K562 (cell line): ENCODE measurements around the gene LRMDA. TPM values are rescaled to one million over a fixed set of nuclear protein-coding genes. Genes with fewer than 3 reads are reported as not detected.

Experiments used
- ATAC-seq: fragments of 200-7000 bp; cut with Tn5 transposase; 3 replicates; pipeline ENCODE4 v1.9.1; 2020; ENCODE audit warnings: moderate library complexity
- BruUV-seq: library from RNA; stranded (reverse); fragments of 400-500 nt; replicated peaks from 2 replicates; lab custom pipeline; 2021; lab: Mats Ljungman, UMichigan
- CTCF ChIA-PET: fragments of 300-600 bp; formaldehyde crosslinking; extraction: SDS; loops from one replicate; lab custom pipeline; 2021; ENCODE audit warnings: low intra/inter-chr PET ratio; lab: Yijun Ruan, JAX
- POLR2A ChIA-PET: fragments of 300-600, 350-650 bp; sonication (Branson Sonifier 250); formaldehyde crosslinking; extraction: SDS; loops from one replicate; lab custom pipeline; 2021; ENCODE audit warnings: antibody characterized with exemption, inconsistent platforms; lab: Yijun Ruan, JAX
- DNase-seq, 4 experiments: peaks; one replicate each; pipeline versions ENCODE4 v3.0.0 to v3.0.0-alpha.2; 2011 to 2018; ENCODE audit warnings: low spot score in 3 of 4, mixed read lengths in 3 of 4; ENCODE audit errors: extremely low read depth in 1 of 4
- FAIRE-seq: peaks from 2 replicates; lab custom pipeline; 2011; peaks lifted over from hg19 to GRCh38; lab: Jason Lieb, UNC
- H2AFZ ChIP-seq: 2 replicates; pipeline ENCODE4 v1.6.0; 2011; ENCODE audit warnings: low read depth, low read length, control low read depth, inconsistent platforms
- H3K27ac ChIP-seq: fragments of 200-600 bp; 3 replicates; pipeline ENCODE4 v1.8.0; 2011; ENCODE audit warnings: low read depth, mild to moderate bottlenecking, control low read depth, inconsistent platforms, low read length, moderate library complexity, mixed read lengths; ENCODE audit errors: extremely low read depth
- H3K27me3 ChIP-seq, 2 experiments: fragments of 300-600 bp in 1 of 2; 2 replicates in 1 of 2; 3 replicates in 1 of 2; pipeline versions ENCODE4 v1.6.0 to v1.8.0; 2011; ENCODE audit warnings: inconsistent platforms in 2 of 2, low read length in 2 of 2, mild to moderate bottlenecking in 1 of 2, mixed read lengths in 1 of 2, moderate library complexity in 1 of 2; ENCODE audit not compliant: control insufficient read depth in 2 of 2, insufficient read depth in 2 of 2
- H3K36me3 ChIP-seq: fragments of 300-600 bp; 3 replicates; pipeline ENCODE4 v1.8.0; 2011; ENCODE audit warnings: mild to moderate bottlenecking, low read length, inconsistent platforms; ENCODE audit not compliant: control insufficient read depth, insufficient read depth
- H3K4me1 ChIP-seq, 2 experiments: fragments of 200-600 bp in 1 of 2; replicated peaks in 1 of 2; 2 replicates in 1 of 2; 3 replicates in 1 of 2; pipeline versions ENCODE4 v1.5.1 to v1.8.0; 2011; ENCODE audit warnings: inconsistent platforms in 2 of 2, low read length in 2 of 2, mild to moderate bottlenecking in 1 of 2, mixed read lengths in 1 of 2, moderate library complexity in 1 of 2; ENCODE audit not compliant: control insufficient read depth in 2 of 2, insufficient read depth in 2 of 2
- H3K4me2 ChIP-seq: 2 replicates; pipeline ENCODE4 v1.6.1; 2011; ENCODE audit warnings: low read length, control low read depth, inconsistent platforms, mixed read lengths; ENCODE audit not compliant: insufficient read depth
- H3K4me3 ChIP-seq: fragments of 200-600 bp; sonication (generic), shearing (Covaris generic); 2 replicates; pipeline ENCODE4 v1.5.1; 2016; ENCODE audit warnings: control low read depth, inconsistent platforms
- H3K79me2 ChIP-seq: fragments of 200-600 bp; 3 replicates; pipeline ENCODE4 v1.8.0; 2011; ENCODE audit warnings: low read length, inconsistent platforms; ENCODE audit not compliant: control insufficient read depth, insufficient read depth
- H3K9ac ChIP-seq, 2 experiments: 2 replicates each; pipeline versions ENCODE4 v1.6.0 to v1.6.1; 2011; ENCODE audit warnings: low read depth in 2 of 2, low read length in 2 of 2, control low read depth in 1 of 2, inconsistent platforms in 1 of 2, mild to moderate bottlenecking in 1 of 2, mixed read lengths in 1 of 2; ENCODE audit not compliant: insufficient read depth in 1 of 2
- H3K9me1 ChIP-seq: one replicate; pipeline ENCODE4 v1.6.0; 2011; ENCODE audit warnings: inconsistent platforms, mild to moderate bottlenecking, low read length, moderate library complexity; ENCODE audit not compliant: control insufficient read depth, insufficient read depth
- H3K9me3 ChIP-seq: replicated peaks from 2 replicates; pipeline ENCODE4 v1.5.1; 2011; ENCODE audit warnings: low read depth, low read length, inconsistent platforms; ENCODE audit not compliant: control insufficient read depth, insufficient read depth
- H4K20me1 ChIP-seq: replicated peaks from 2 replicates; pipeline ENCODE4 v1.6.1; 2011; ENCODE audit warnings: low read length, inconsistent platforms, mixed read lengths; ENCODE audit not compliant: control insufficient read depth, insufficient read depth
- ARHGAP35 ChIP-seq: fragments of 450-650 bp; IDR thresholded peaks from 2 replicates; pipeline ENCODE4 v1.6.1; 2018; ENCODE audit not compliant: partially characterized antibody
- BCLAF1 ChIP-seq, 2 experiments: fragments of 450-650 bp in 1 of 2; IDR thresholded peaks; 2 replicates each; pipeline ENCODE4 v1.6.1; 2011 to 2017; ENCODE audit warnings: low read depth in 2 of 2, antibody characterized with exemption in 1 of 2, borderline replicate concordance in 1 of 2, low read length in 1 of 2, mild to moderate bottlenecking in 1 of 2, mixed read lengths in 1 of 2; ENCODE audit not compliant: control insufficient read depth in 1 of 2
- CREB1 ChIP-seq, 2 experiments: sonication (generic) in 1 of 2; formaldehyde crosslinking in 1 of 2; IDR thresholded peaks; 2 replicates each; pipeline versions ENCODE4 v1.6.1 to v1.8.0; 2012 to 2022; ENCODE audit warnings: inconsistent platforms in 1 of 2, mild to moderate bottlenecking in 1 of 2, missing genetic modification reagents in 1 of 2, moderate library complexity in 1 of 2
- FUS ChIP-seq: fragments of 200-400 bp; formaldehyde crosslinking; optimal IDR thresholded peaks from 2 replicates; pipeline ENCODE3; 2017; ENCODE audit warnings: low read depth, low read length
- GABPB1 ChIP-seq: sonication (generic); formaldehyde crosslinking; IDR thresholded peaks from 2 replicates; pipeline ENCODE4 v1.8.0; 2022; ENCODE audit warnings: mild to moderate bottlenecking, missing genetic modification reagents
- HLTF ChIP-seq: fragments of 450-650 bp; IDR thresholded peaks from 2 replicates; pipeline ENCODE4 v1.6.1; 2016
- HMGN3 ChIP-seq: IDR thresholded peaks from 2 replicates; pipeline ENCODE4 v1.6.1; 2011; ENCODE audit warnings: borderline replicate concordance, low read depth, mild to moderate bottlenecking, mixed read lengths, low read length; ENCODE audit not compliant: insufficient read length; ENCODE audit errors: extremely low read depth
- MEF2A ChIP-seq: IDR thresholded peaks from 2 replicates; pipeline ENCODE4 v1.6.1; 2011; ENCODE audit warnings: low read depth, mild to moderate bottlenecking, low read length, moderate library complexity; ENCODE audit not compliant: control insufficient read depth
- MXD1 ChIP-seq: fragments of 250-450 bp; sonication (Bioruptor Pico); IDR thresholded peaks from 2 replicates; pipeline ENCODE4 v1.8.0; 2021; ENCODE audit warnings: borderline replicate concordance, mild to moderate bottlenecking, moderate library complexity; ENCODE audit not compliant: poor library complexity, severe bottlenecking
- NR1H2 ChIP-seq: sonication (generic); formaldehyde crosslinking; IDR thresholded peaks from 2 replicates; pipeline ENCODE4 v1.4.0; 2020; ENCODE audit warnings: mild to moderate bottlenecking, missing genetic modification reagents
- POLR2AphosphoS2 ChIP-seq: IDR thresholded peaks from 2 replicates; pipeline ENCODE4 v1.6.1; 2012; ENCODE audit warnings: low read length, improper control_type of control experiment
- PURB ChIP-seq: sonication (generic); formaldehyde crosslinking; IDR thresholded peaks from 2 replicates; pipeline ENCODE4 v1.9.0; 2021; ENCODE audit warnings: low read depth, mild to moderate bottlenecking, missing genetic modification reagents
- SMAD4 ChIP-seq: fragments of 250-450 bp; sonication (Bioruptor Pico); conservative IDR thresholded peaks from 2 replicates; pipeline ENCODE4 v1.8.0; 2021; ENCODE audit warnings: inconsistent platforms, mild to moderate bottlenecking, moderate library complexity
- TEAD2 ChIP-seq: fragments of 450-650 bp; IDR thresholded peaks from 2 replicates; pipeline ENCODE4 v1.6.1; 2016; ENCODE audit warnings: missing genetic modification characterization, control low read depth, missing compliant biosample characterization
- THRB ChIP-seq: fragments of 450-650 bp; formaldehyde crosslinking; conservative IDR thresholded peaks from 2 replicates; pipeline ENCODE4 v1.4.0; 2022; ENCODE audit warnings: mild to moderate bottlenecking, missing genetic modification characterization
- ZNF551 ChIP-seq: fragments of 250-450 bp; sonication (Bioruptor Pico); IDR thresholded peaks from 2 replicates; pipeline ENCODE4 v1.5.0; 2021; ENCODE audit warnings: mild to moderate bottlenecking, moderate library complexity
- WGBS: fragments of 100-300 bp; shearing (Covaris generic); methylation state at CpG from one replicate; pipeline ENCODE4 v1.1.6; 2016; ENCODE audit warnings: low coverage, mixed read lengths; ENCODE audit not compliant: insufficient coverage; ENCODE audit errors: missing lambda C conversion rate; 5-methylcytosine and 5-hydroxymethylcytosine counted together
- in situ Hi-C: fragments of 300-500 bp; cut with MboI; formaldehyde crosslinking; loops from 4 replicates; pipeline ENCODE4 v1.15.0; 2018; ENCODE audit warnings: inconsistent platforms, mixed read lengths
- intact Hi-C: fragments of 100-400 bp; cut with micrococcal nuclease; formaldehyde crosslinking; loops from 2 replicates; pipeline ENCODE4 v1.14.2; 2022
- polyA plus RNA-seq, 8 experiments: library from polyadenylated mRNA; depleted of rRNA in 4 of 8; stranded (reverse) in 5 of 8; unstranded in 3 of 8; fragments of >200 nt; fragmentation: Nextera tagmentation in 2 of 8; fragmentation: Illumina TruSeq in 1 of 8; extraction: Ambion mirVana in 2 of 8; extraction: Trizol in 1 of 8; gene quantifications; 2 replicates each; pipeline versions ENCODE4 v1.2.1 to v1.2.3, GENCODE V29; 2011 to 2014; ENCODE audit warnings: inconsistent platforms in 1 of 8, missing spikeins in 1 of 8
- total RNA-seq, 7 experiments: library from RNA; depleted of rRNA in 6 of 7; stranded (reverse); fragments of >200 nt in 6 of 7; fragmentation: Illumina TruSeq in 2 of 7; extraction: Trizol in 2 of 7; gene quantifications; 2 replicates each; pipeline versions ENCODE4 v1.2.1 to v1.2.3, GENCODE V29; 2011 to 2021; ENCODE audit warnings: low replicate concordance in 1 of 7

The LRMDA gene
- total and polyA plus RNA-seq, 9 of the 15 experiments (the other 6 are each of a cell fraction or from before 2014, with no cell fraction given): 0.25 TPM; not detected in 8

GRCh38 chr10:75999001-75999400 is 567.6 kb downstream of the LRMDA start:
- in situ Hi-C loops (no loop called here), intact Hi-C loops (no loop called here)
- BruUV-seq: no TSS peak
- Histone ChIP-seq H3K9me1 (no peaks in the 10 kb centered on the region), H2AFZ (no peak overlapping the region), H3K27ac (no peak overlapping the region), H3K4me1 (no peaks in the 10 kb centered on the region), H3K27me3 (no peaks in the 10 kb centered on the region), H3K4me2 (no peak overlapping the region), H3K9me3 (no peaks in the 10 kb centered on the region), H3K4me3 (no peak overlapping the region), H4K20me1 (0 out of 2 replicates have a peak, but pooled peaks cover 3% of the 10 kb centered on the region), H3K79me2 (no peaks in the 10 kb centered on the region), H3K9ac (no peak overlapping the region), H3K36me3 (no peaks in the 10 kb centered on the region)
- no peak for ATAC-seq
- ChIA-PET CTCF (no interaction called here), POLR2A (no interaction called here)
- DNase-seq: no peak
- TF ChIP-seq SMAD4 (no peak), BCLAF1 (IDR thresholded peaks at IDR 0.05; ENCODE audit: borderline replicate concordance in 1 of 2, control insufficient read depth in 1 of 2, low read depth in 2 of 2, low read length in 1 of 2) (no peak), HLTF (no peak), CREB1 (IDR thresholded peaks at IDR 0.05) (no peak), CREB1 (CRISPR knock-in tag; IDR thresholded peaks at IDR 0.05) (no peak), MXD1 (CRISPR knock-in tag) (no peak), ZNF551 (CRISPR knock-in tag) (no peak), PURB (CRISPR knock-in tag) (no peak), NR1H2 (CRISPR knock-in tag) (no peak), GABPB1 (CRISPR knock-in tag) (no peak), THRB (CRISPR knock-in tag) (no peak), TEAD2 (tag) (no peak), MEF2A (no peak), POLR2AphosphoS2 (no peak), FUS (no peak), ARHGAP35 (no peak), HMGN3 (no peak)
- no peak for FAIRE-seq
- 0% methylated on average over 2 of the region's 2 CpGs for WGBS
